Hepatocyte (in vitro differentiated cells): ENCODE results near the gene TRIM42. TPM values are rescaled to one million over a fixed set of nuclear protein-coding genes. Genes with fewer than 3 reads are reported as not detected.

Source experiments
- DNase-seq: peaks from one replicate; pipeline ENCODE4 v3.0.0-alpha.2; 2016; ENCODE audit warnings: low spot score
- H2AFZ ChIP-seq: fragments of 200-600 bp; sonication (generic); 2 replicates; pipeline ENCODE4 v1.6.0; 2016; ENCODE audit warnings: antibody characterized with exemption, mild to moderate bottlenecking
- H3K27ac ChIP-seq: fragments of 200-600 bp; sonication (generic); 2 replicates; pipeline ENCODE4 v1.5.1; 2016; ENCODE audit warnings: mild to moderate bottlenecking
- H3K27me3 ChIP-seq: fragments of 200-600 bp; sonication (generic); 2 replicates; pipeline ENCODE4 v1.6.1; 2016
- H3K36me3 ChIP-seq: fragments of 200-600 bp; sonication (generic); replicated peaks from 2 replicates; pipeline ENCODE4 v1.5.1; 2016; ENCODE audit warnings: low read depth; ENCODE audit not compliant: insufficient read depth
- H3K4me1 ChIP-seq: fragments of 200-600 bp; sonication (generic); 2 replicates; pipeline ENCODE4 v1.5.1; 2016; ENCODE audit warnings: mild to moderate bottlenecking, moderate library complexity; ENCODE audit not compliant: insufficient read depth
- H3K4me2 ChIP-seq: fragments of 200-600 bp; sonication (generic); 2 replicates; pipeline ENCODE4 v1.6.0; 2016
- H3K4me3 ChIP-seq: fragments of 200-600 bp; sonication (generic); 2 replicates; pipeline ENCODE4 v1.5.1; 2016; ENCODE audit warnings: mild to moderate bottlenecking
- H3K79me2 ChIP-seq: fragments of 200-600 bp; sonication (generic); 2 replicates; pipeline ENCODE4 v1.6.0; 2017; ENCODE audit warnings: mild to moderate bottlenecking
- H3K9me2 ChIP-seq: fragments of 200-600 bp; sonication (generic); replicated peaks from 2 replicates; pipeline ENCODE4 v1.6.0; 2017; ENCODE audit warnings: mild to moderate bottlenecking; ENCODE audit not compliant: insufficient read depth
- H3K9me3 ChIP-seq: fragments of 200-600 bp; sonication (generic); 2 replicates; pipeline ENCODE4 v1.5.1; 2016; ENCODE audit warnings: low read depth, mild to moderate bottlenecking
- H4K20me1 ChIP-seq: fragments of 200-600 bp; sonication (generic); 2 replicates; pipeline ENCODE4 v1.6.0; 2016; ENCODE audit warnings: mild to moderate bottlenecking; ENCODE audit not compliant: insufficient read depth, poor library complexity, severe bottlenecking
- CTCF ChIP-seq: fragments of 200-600 bp; sonication (generic); IDR thresholded peaks from 2 replicates; pipeline ENCODE4 v1.5.1; 2016; ENCODE audit warnings: antibody characterized with exemption, mild to moderate bottlenecking; ENCODE audit not compliant: poor library complexity
- EZH2 ChIP-seq: fragments of 200-600 bp; sonication (generic); IDR thresholded peaks from 2 replicates; pipeline ENCODE4 v1.6.1; 2016; ENCODE audit warnings: antibody characterized with exemption, mild to moderate bottlenecking, borderline replicate concordance
- EZH2phosphoT487 ChIP-seq: fragments of 200-600 bp; sonication (generic); IDR thresholded peaks from one replicate; pipeline ENCODE4 v1.6.1; 2018; ENCODE audit warnings: antibody characterized with exemption, mild to moderate bottlenecking, low read depth, moderate library complexity; ENCODE audit not compliant: unreplicated experiment, severe bottlenecking
- WGBS: methylation state at CpG from one replicate; pipeline ENCODE4 v1.1.6; 2016; ENCODE audit warnings: low lambda C conversion rate; ENCODE audit errors: missing lambda C conversion rate; 5-methylcytosine and 5-hydroxymethylcytosine counted together
- polyA plus RNA-seq: library from polyadenylated mRNA; unstranded; fragments of >200 nt; fragmentation: Nextera tagmentation; extraction: Ambion mirVana; gene quantifications from 2 replicates; pipeline ENCODE4 v1.2.1, GENCODE V29; 2016
- total RNA-seq: library from RNA; depleted of rRNA; stranded (reverse); fragments of >200 nt; gene quantifications from 2 replicates; pipeline ENCODE4 v1.2.3, GENCODE V29; 2014

Gene TRIM42
- total and polyA plus RNA-seq, 2 experiments from 2014 or later: not detected

GRCh38 chr3:140719841-140720614, 42.2 kb downstream of the TRIM42 start:
- peak overlapping the region; percentile 42 for H3K27ac ChIP-seq
- TF ChIP-seq CTCF (no peak), EZH2phosphoT487 (no peak), EZH2 (no peak)
- no peaks in the 10 kb centered on the region for H4K20me1 ChIP-seq
- H3K9me2 ChIP-seq: no peaks in the 10 kb centered on the region
- WGBS: 79% methylated on average over 5 of the region's 5 CpGs
- H2AFZ ChIP-seq: no peak overlapping the region
- H3K4me1 ChIP-seq: no peaks in the 10 kb centered on the region
- no peaks in the 10 kb centered on the region for H3K79me2 ChIP-seq
- no peaks in the 10 kb centered on the region for H3K9me3 ChIP-seq
- peak; percentile 48 for DNase-seq
- no peak overlapping the region for H3K4me2 ChIP-seq
- H3K36me3 ChIP-seq: no peaks in the 10 kb centered on the region
- H3K27me3 ChIP-seq: no peaks in the 10 kb centered on the region
- no peak overlapping the region for H3K4me3 ChIP-seq

- H3K9me3 ChIP-seq: no peaks in the 10 kb centered on the region
- no peak for TF ChIP-seq CTCF
- TF ChIP-seq EZH2: no peak
- TF ChIP-seq EZH2phosphoT487: no peak
- H3K79me2 ChIP-seq: no peaks in the 10 kb centered on the region
- no peak for DNase-seq
- no peak overlapping the region for H2AFZ ChIP-seq
- no peak overlapping the region for H3K4me2 ChIP-seq
- no peak overlapping the region for H3K4me3 ChIP-seq
- no peaks in the 10 kb centered on the region for H3K36me3 ChIP-seq
- no peak overlapping the region for H3K27ac ChIP-seq
- no peaks in the 10 kb centered on the region for H4K20me1 ChIP-seq
- H3K4me1 ChIP-seq: peaks cover 14% of the 10 kb centered on the region
- no peaks in the 10 kb centered on the region for H3K27me3 ChIP-seq
- 80% methylated on average over 3 of the region's 3 CpGs for WGBS
- no peaks in the 10 kb centered on the region for H3K9me2 ChIP-seq
Measured at GRCh38 chr3:140723576-140723975, 45.7 kb downstream of the TRIM42 start.

- H2AFZ ChIP-seq: no peak overlapping the region
- no peaks in the 10 kb centered on the region for H3K27me3 ChIP-seq
- WGBS: 95% methylated on average over 4 of the region's 4 CpGs
- no peaks in the 10 kb centered on the region for H3K79me2 ChIP-seq
- H3K27ac ChIP-seq: no peak overlapping the region
- peaks cover 14% of the 10 kb centered on the region for H3K4me1 ChIP-seq
- TF ChIP-seq CTCF: no peak
- TF ChIP-seq EZH2phosphoT487: no peak
- no peak for TF ChIP-seq EZH2
- no peaks in the 10 kb centered on the region for H3K9me3 ChIP-seq
- no peak overlapping the region for H3K4me2 ChIP-seq
- H3K9me2 ChIP-seq: no peaks in the 10 kb centered on the region
- no peaks in the 10 kb centered on the region for H4K20me1 ChIP-seq
- no peak for DNase-seq
- H3K4me3 ChIP-seq: no peak overlapping the region
- no peaks in the 10 kb centered on the region for H3K36me3 ChIP-seq
Measured at GRCh38 chr3:140724856-140725812, 47.3 kb downstream of the TRIM42 start.
